ENCODE data around the gene DRAXIN. TPM values are rescaled to one million over a fixed set of nuclear protein-coding genes. Genes with fewer than 3 reads are reported as not detected.

Gene DRAXIN
- total and polyA plus RNA-seq, 12 donors: under 0.01 to 0.08 (median 0.06) TPM; not detected in 7

DNA sequence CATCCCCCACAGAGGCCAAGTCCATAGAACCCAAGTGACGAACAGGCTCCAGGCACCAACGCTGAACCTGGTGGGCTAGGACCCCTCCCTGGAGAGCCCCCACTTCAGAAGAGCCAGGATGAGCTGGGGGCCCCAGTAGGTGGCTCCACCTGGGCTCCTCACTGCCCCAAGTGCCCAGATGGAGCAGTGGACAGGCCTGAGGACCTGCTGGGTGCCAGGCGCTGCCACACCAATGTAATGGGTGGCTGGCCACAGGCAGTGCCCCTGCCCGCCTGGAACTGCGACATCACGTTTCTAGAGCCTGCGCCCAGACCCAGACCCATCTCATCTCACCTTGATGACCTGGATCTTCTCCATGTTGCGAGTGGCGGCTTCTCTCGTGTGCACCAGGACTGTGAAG, 16.2 kb upstream of the DRAXIN start:
- H3K27me3 ChIP-seq: no peaks in the 10 kb centered on the region
- no peak for DNase-seq
- peaks cover 2 to 4% of the 10 kb centered on the region in 2 donors for H3K4me1 ChIP-seq (replicated peaks in 1 of 2)
- H3K9me3 ChIP-seq (replicated peaks in 1 of 3): no peaks in the 10 kb centered on the region
- no peak overlapping the region for H3K27ac ChIP-seq
- H3K4me3 ChIP-seq: no peak overlapping the region
- no peak for TF ChIP-seq CTCF (IDR thresholded peaks at IDR 0.05)
- no peak for TF ChIP-seq POLR2A (IDR thresholded peaks at IDR 0.05)
- 92 to 98% (median 96%) methylated on average over 7 to 10 of the region's 10 CpGs for WGBS, 4 donors
- H3K36me3 ChIP-seq (replicated peaks in 1 of 2): peaks cover 0 to 40% of the 10 kb centered on the region in 2 donors
- intact Hi-C loops (cut with DNase I): no loop called here

GRCh38 chr1:11676386-11677103, 15.0 kb upstream of the DRAXIN start:
- Histone ChIP-seq H3K4me3 (no peak overlapping the region), H3K36me3 (replicated peaks in 1 of 2) (peaks cover 0 to 40% of the 10 kb centered on the region in 2 donors), H3K4me1 (replicated peaks in 1 of 2) (peaks cover 5 to 7% of the 10 kb centered on the region in 2 donors), H3K9me3 (replicated peaks in 1 of 3) (no peaks in the 10 kb centered on the region), H3K27me3 (no peaks in the 10 kb centered on the region), H3K27ac (no peak overlapping the region)
- 87 to 95% (median 89%) methylated on average over 7 to 10 of the region's 10 CpGs for WGBS, 4 donors
- intact Hi-C loops (cut with DNase I): no loop called here
- DNase-seq: no peak
- no peak for TF ChIP-seq POLR2A (IDR thresholded peaks at IDR 0.05)

DNA sequence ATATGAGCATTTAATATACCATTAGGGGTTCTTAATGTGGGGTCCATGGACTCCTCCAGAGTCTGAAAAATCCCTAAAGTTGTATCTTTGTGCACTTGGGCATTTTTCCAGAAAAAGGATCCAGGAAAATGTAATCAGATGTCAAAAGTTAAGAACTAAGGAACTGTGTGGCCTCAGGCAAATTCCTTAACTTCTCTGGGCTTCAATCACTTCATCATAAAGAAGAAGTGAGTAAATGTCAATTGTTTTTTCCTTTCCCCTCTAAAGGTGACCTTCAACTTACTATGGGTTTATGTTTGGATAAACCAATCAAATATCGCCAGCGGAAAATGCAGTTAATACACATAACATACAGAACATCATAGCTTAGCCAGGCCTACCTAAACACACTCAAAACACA, 13.1 kb upstream of the DRAXIN start:
- no peak overlapping the region for H3K4me3 ChIP-seq
- peaks cover 5 to 12% of the 10 kb centered on the region in 2 donors for H3K4me1 ChIP-seq (replicated peaks in 1 of 2)
- H3K27me3 ChIP-seq: no peaks in the 10 kb centered on the region
- H3K36me3 ChIP-seq (replicated peaks in 1 of 2): peaks cover 0 to 32% of the 10 kb centered on the region in 2 donors
- TF ChIP-seq CTCF (IDR thresholded peaks at IDR 0.05): no peak
- no peak for TF ChIP-seq POLR2A (IDR thresholded peaks at IDR 0.05)
- WGBS, 4 donors: 94 to 98% (median 96%) methylated on average over 2 of the region's 2 CpGs
- H3K27ac ChIP-seq: no peak overlapping the region
- no peaks in the 10 kb centered on the region for H3K9me3 ChIP-seq (replicated peaks in 1 of 3)
- intact Hi-C loops (cut with DNase I): no loop called here
- DNase-seq: no peak

GRCh38 chr1:11680270-11681070, 11.0 kb upstream of the DRAXIN start:
- intact Hi-C loops (cut with DNase I): no loop called here
- 11 to 23% (median 16%) methylated on average over 19 to 65 of the region's 65 CpGs for WGBS, 4 donors
- H3K36me3 ChIP-seq (replicated peaks in 1 of 2): peaks cover 0 to 12% of the 10 kb centered on the region in 2 donors
- DNase-seq: peak in 1 of 7 donors; percentile 21
- H3K4me1 ChIP-seq (replicated peaks in 1 of 2): peaks cover 5 to 12% of the 10 kb centered on the region in 2 donors
- H3K4me3 ChIP-seq: peak overlapping the region; percentile 39 to 70 (median 56)
- no peaks in the 10 kb centered on the region for H3K9me3 ChIP-seq (replicated peaks in 1 of 3)
- H3K27me3 ChIP-seq: no peaks in the 10 kb centered on the region
- H3K27ac ChIP-seq: peak overlapping the region in 4 of 5 donors; percentile 22 to 93 (median 76)
- TF ChIP-seq CTCF (IDR thresholded peaks at IDR 0.05) (no peak), POLR2A (IDR thresholded peaks at IDR 0.05) (no peak)
